Retinal pigment epithelial cell (primary cell): ENCODE results near the gene ZNF549.
A peak's percentile ranks its signal among the peaks of the same experiment; 100 is the strongest.

ENCODE experiments used
- DNase-seq: peaks from one replicate; pipeline ENCODE4 v3.0.0-alpha.2; 2010; ENCODE audit warnings: low read depth
- H3K4me3 ChIP-seq: 2 replicates; pipeline ENCODE4 v1.5.1; 2011; ENCODE audit warnings: mild to moderate bottlenecking, low read length, control low read depth, moderate library complexity
- CTCF ChIP-seq: conservative IDR thresholded peaks from 2 replicates; pipeline ENCODE4 v1.5.1; 2011; ENCODE audit warnings: low read depth, low read length, control low read depth, inconsistent platforms

The ZNF549 gene

DNA sequence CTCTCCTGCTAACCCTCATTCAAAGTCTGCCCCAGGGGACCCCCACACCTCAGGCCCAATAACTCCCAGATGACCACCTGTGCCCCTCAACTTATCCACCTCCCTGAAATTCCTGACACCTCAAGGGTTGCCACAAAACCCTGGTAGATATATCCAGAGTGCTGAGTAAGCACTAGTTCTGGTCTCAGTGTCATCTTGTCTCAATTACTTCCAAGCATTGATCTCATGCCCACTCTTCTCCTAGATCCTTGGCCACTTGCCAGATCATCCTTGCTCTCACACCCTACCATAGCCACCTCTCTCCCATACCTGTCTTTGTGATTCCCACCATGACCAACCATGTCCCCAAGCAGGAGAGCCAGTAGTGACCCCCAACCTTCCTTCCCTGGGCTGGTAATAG is 49.5 kb downstream of the ZNF549 start:
- no peak for TF ChIP-seq CTCF
- DNase-seq: no peak
- no peak overlapping the region for H3K4me3 ChIP-seq

DNA sequence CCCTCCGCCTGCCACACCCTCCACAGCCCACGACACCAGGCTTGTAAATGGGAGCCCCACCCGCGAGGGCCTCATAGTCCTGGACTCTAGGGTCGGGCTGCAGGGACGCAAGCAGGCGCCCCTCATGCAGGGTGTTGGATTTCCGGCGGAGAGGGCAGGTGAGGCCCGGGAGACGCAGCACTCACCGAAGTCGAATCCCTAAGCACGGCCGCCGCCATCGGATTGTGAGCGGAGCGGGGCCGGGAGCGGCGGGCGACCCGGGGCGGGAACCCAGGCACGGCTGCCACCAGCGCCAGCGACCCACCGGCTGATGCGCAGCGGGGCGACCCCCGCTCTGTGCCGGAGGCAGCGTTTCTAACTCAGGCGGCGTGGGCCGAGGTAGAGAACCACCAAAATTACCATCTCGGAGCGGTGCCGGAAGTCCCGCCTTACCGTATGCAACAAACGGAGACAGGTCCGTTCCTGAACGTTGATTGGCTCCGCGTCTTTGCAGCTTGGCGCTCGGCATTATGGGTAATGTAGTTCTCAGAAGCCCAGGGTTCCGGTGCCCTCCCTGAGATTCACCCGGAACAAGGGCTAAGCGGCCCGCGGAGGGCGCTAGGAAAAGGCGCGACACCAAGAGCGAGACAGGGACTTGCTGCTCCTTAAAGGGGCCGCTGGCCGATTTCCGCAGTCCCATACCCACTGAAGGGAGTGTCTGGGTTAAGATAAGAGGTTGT is 51.5 kb downstream of the ZNF549 start, which contains the start of gene ZNF416:
Gene ZNF416, minus strand, starts transcription at position 425 of the 719 bp plus-strand sequence. Its CDS starts 207 bp downstream, at position 218.
- peak; percentile 92 for DNase-seq
- peak; percentile 22 for TF ChIP-seq CTCF
- peak within 1 kb of the TSS; percentile 75 for H3K4me3 ChIP-seq

- TF ChIP-seq CTCF: no peak
- no peak for DNase-seq
- H3K4me3 ChIP-seq: no peak overlapping the region
Observed at GRCh38 chr19:57583104-57583520, 56.0 kb downstream of the ZNF549 start.

DNA sequence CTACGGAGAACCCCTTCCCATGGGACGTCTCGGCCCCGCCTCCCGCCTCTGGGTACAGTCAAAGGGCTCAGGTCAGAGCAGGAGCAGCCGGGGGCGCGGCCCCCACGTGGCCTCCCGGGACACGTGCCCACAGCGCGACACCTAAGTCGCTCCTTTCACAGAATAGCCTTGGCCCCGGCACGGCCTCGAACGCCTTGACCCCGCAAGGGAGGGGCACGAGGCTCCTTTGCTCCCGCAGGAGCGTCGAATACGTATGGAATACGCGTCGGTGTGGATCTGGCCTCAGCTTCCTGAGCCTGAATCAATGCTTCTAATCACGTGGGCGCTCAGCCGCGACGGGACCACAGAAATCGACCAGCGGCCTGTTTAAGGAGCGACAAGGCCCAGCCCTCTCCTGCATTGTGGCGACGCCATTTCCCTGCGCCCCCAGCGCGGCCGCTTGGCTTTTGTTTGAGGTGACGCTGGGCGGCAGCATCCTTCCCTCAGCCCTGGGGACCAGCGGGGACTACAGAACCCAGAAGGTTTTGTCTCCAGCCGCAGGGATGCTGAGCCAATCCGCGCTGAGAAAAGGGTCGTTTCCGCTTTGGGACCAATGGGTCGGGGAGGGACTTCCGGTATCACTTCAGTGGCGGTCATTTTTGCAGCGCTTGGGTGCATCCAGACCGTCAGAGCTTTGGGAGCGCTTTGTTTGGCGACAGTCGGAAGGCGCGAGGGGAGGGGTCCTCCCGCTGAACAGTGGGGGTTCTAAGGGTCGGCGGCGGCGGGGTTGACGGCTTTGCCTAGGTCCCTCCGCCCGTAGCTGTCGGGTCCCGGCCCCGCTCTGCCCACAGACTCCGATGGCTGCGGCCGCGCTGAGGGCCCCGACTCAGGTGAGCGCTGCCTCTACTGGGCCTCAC is 56.6 kb downstream of the ZNF549 start, which contains the start of gene ZIK1:
Gene ZIK1, plus strand, starts transcription at position 625 of the 896 bp plus-strand sequence. Its CDS starts 212 bp downstream, at position 837.
- TF ChIP-seq CTCF: peak; percentile 11
- DNase-seq: peak; percentile 74
- peak within 1 kb of the TSS; percentile 65 for H3K4me3 ChIP-seq

DNA sequence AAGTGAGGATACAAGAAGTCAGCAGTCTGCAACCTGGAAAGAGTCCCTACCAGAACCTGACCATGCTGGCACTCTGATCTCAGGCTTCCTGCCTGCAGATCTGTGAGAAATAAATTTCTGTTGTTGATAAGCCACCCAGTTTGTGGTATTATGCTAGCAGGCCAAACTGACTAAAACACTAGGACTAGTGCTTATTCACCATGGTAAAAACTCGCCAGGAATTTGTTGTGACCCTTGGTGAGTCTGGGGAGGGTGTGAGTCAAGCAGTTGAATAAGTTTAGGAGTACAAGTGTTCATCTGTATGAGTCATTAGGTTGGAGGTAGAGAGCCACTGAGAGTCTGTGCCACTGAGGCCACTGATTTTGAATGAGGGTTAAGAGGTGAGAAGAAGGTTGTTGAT is 60.4 kb downstream of the ZNF549 start:
- TF ChIP-seq CTCF: no peak
- no peak for DNase-seq
- H3K4me3 ChIP-seq: no peak overlapping the region

DNA sequence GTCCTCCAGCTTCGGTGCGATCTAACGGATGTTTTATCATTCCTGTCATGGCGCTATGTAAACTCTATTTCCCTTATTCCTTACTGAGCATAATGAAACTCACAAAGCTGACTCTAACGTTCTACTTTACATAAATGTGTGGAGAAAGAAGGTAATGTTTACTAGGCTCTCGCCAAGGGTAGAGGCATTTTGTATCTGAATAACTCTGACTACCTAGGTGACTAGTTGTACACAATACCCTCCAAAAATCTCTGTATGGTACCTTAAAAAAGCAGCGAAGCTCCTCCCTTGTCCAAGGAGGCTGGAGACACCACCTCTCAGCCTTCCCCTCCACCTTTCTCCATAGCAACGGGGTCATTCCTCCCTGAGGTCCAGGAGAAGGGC is 72.2 kb downstream of the ZNF549 start:
- DNase-seq: no peak
- TF ChIP-seq CTCF: no peak
- H3K4me3 ChIP-seq: peak overlapping the region; percentile 81
